T-helper 1 cell treated with Interleukin-12 subunit alpha and Interleukin-12 subunit beta and Interleukin-4 antibody, amounts not matched to agents 30 ng/mL and 1 ng/mL, for 36 hours (primary cell): Measurements from ENCODE around the gene ASB13. TPM values are rescaled to one million over a fixed set of nuclear protein-coding genes. Genes with fewer than 3 reads are reported as not detected.

ENCODE experiments used
- intact Hi-C: fragments of 100-400 bp; cut with micrococcal nuclease; formaldehyde crosslinking; loops from one replicate; pipeline ENCODE4 v1.15.1; 2024
- total RNA-seq: library from RNA; stranded (reverse); gene quantifications from 2 replicates; pipeline ENCODE4 v1.2.3, GENCODE V29; 2022

Gene ASB13
- total RNA-seq = 4.9 and 6.3 TPM in 2 replicates

- intact Hi-C loops = loop anchor here (1.0 kb wide), 1 partner anchor 18 kb away; the partner anchor contains the start of gene TASOR2
Observed at GRCh38 chr10:5666008-5666840, at the start of gene ASB13. ASB13 (minus strand) TSS chr10:5666595; CDS start chr10:5666551, 44 bp downstream.

GRCh38 chr10:5711642-5712041 is 45.2 kb upstream of the ASB13 start:
- intact Hi-C loops = loop anchor here (1.0 to 5.0 kb wide), 5 partner anchors 18 to 266 kb away; partner anchors contain the start of genes GDI2, IL15RA and TASOR2

GRCh38 chr10:5710859-5711258 is 44.5 kb upstream of the ASB13 start:
- intact Hi-C loops = loop anchor here (1.0 to 5.0 kb wide), 5 partner anchors 18 to 266 kb away; partner anchors contain the start of genes GDI2, IL15RA and TASOR2

- intact Hi-C loops = loop anchor here (2.0 to 5.0 kb wide), 2 partner anchors 103 to 267 kb away; partner anchors contain the start of genes GDI2 and IL15RA
Observed at GRCh38 chr10:5709865-5710264, 43.5 kb upstream of the ASB13 start.

GRCh38 chr10:5708356-5708755 is 42.0 kb upstream of the ASB13 start:
- intact Hi-C loops = no loop called here

GRCh38 chr10:5698062-5698461 is 31.7 kb upstream of the ASB13 start:
- intact Hi-C loops = no loop called here

GRCh38 chr10:5697342-5697741 is 30.9 kb upstream of the ASB13 start:
- intact Hi-C loops = no loop called here

- intact Hi-C loops = no loop called here
Observed at GRCh38 chr10:5694573-5694972, 28.2 kb upstream of the ASB13 start.

- intact Hi-C loops = loop anchor here (1.0 to 2.0 kb wide), 4 partner anchors 8 to 250 kb away; partner anchors contain the start of genes FBH1 and TASOR2
Observed at GRCh38 chr10:5692461-5693358, 26.3 kb upstream of the ASB13 start.

- intact Hi-C loops = loop anchor here (1.0 to 2.0 kb wide), 3 partner anchors 7 to 249 kb away; partner anchors contain the start of genes FBH1 and TASOR2
Observed at GRCh38 chr10:5691786-5692185, 25.4 kb upstream of the ASB13 start.

GRCh38 chr10:5688587-5688986 is 22.2 kb upstream of the ASB13 start:
- intact Hi-C loops = loop anchor here (10.0 kb wide), 2 partner anchors 366 to 516 kb away; partner anchors contain the start of gene PFKFB3

GRCh38 chr10:5685764-5686240 is 19.4 kb upstream of the ASB13 start:
- intact Hi-C loops = loop anchor here (1.0 to 10.0 kb wide), 4 partner anchors 239 to 519 kb away; partner anchors contain the start of genes PFKFB3 and RBM17

- intact Hi-C loops = loop anchor here (1.0 to 10.0 kb wide), 13 partner anchors 7 to 520 kb away; partner anchors contain the start of genes ANKRD16, ASB13, GDI2 and IL15RA
Observed at GRCh38 chr10:5684971-5685763, 18.8 kb upstream of the ASB13 start.

- intact Hi-C loops = loop anchor here (1.0 to 10.0 kb wide), 12 partner anchors 8 to 520 kb away; partner anchors contain the start of genes ANKRD16, ASB13, GDI2 and IL15RA
Observed at GRCh38 chr10:5684318-5684970, 18.0 kb upstream of the ASB13 start, which contains the start of gene TASOR2. TASOR2 (plus strand) TSS chr10:5684838; CDS start chr10:5720643, 35,805 bp downstream.

- intact Hi-C loops = loop anchor here (10.0 kb wide), 2 partner anchors 372 to 522 kb away; partner anchors contain the start of gene PFKFB3
Observed at GRCh38 chr10:5683065-5683464, 16.7 kb upstream of the ASB13 start.

- intact Hi-C loops = loop anchor here (10.0 kb wide), 2 partner anchors 373 to 523 kb away; partner anchors contain the start of gene PFKFB3
Observed at GRCh38 chr10:5681930-5682329, 15.5 kb upstream of the ASB13 start.

- intact Hi-C loops = loop anchor here (10.0 kb wide), 2 partner anchors 375 to 525 kb away; partner anchors contain the start of gene PFKFB3
Observed at GRCh38 chr10:5679606-5680005, 13.2 kb upstream of the ASB13 start.

GRCh38 chr10:5679037-5679435 is 12.6 kb upstream of the ASB13 start:
- intact Hi-C loops = no loop called here

- intact Hi-C loops = no loop called here
Observed at GRCh38 chr10:5678397-5679036, 12.1 kb upstream of the ASB13 start.
